Thoracic aorta (tissue), 2 donors: ENCODE results near the gene DTD1. TPM values are rescaled to one million over a fixed set of nuclear protein-coding genes. Genes with fewer than 3 reads are reported as not detected.
"Not testable (repeated sequence)": the region's sequence is repeated elsewhere in the genome, so short reads cannot be mapped to it uniquely, and the experiment has no call there.

Experiments used
- ATAC-seq: fragments of 150-250 bp; one replicate; pipeline ENCODE4 v1.8.0; 2017; ENCODE audit warnings: low read depth; ENCODE audit not compliant: insufficient number of reproducible peaks, low FRiP score
- DNase-seq: peaks from one replicate; pipeline ENCODE4 v3.0.0-alpha.2; 2020; ENCODE audit warnings: low spot score
- H3K27ac ChIP-seq, 2 donors: fragments of 200-600 bp; sonication (generic); 1 replicate in 1 of 2; 2 replicates in 1 of 2; pipeline ENCODE4 v1.5.1; 2016; ENCODE audit warnings: mild to moderate bottlenecking in 2 of 2, moderate library complexity in 2 of 2
- H3K27me3 ChIP-seq: fragments of 200-600 bp; sonication (generic); replicated peaks from 2 replicates; pipeline ENCODE4 v1.6.0; 2016; ENCODE audit warnings: mild to moderate bottlenecking; ENCODE audit not compliant: insufficient read depth
- H3K36me3 ChIP-seq: fragments of 200-600 bp; sonication (generic); one replicate; pipeline ENCODE4 v1.5.1; 2016
- H3K4me1 ChIP-seq, 2 donors: fragments of 200-600 bp; sonication (generic); 1 replicate in 1 of 2; 2 replicates in 1 of 2; pipeline versions ENCODE4 v1.5.1 to v1.6.0; 2016; ENCODE audit warnings: low read depth in 2 of 2, mild to moderate bottlenecking in 1 of 2; ENCODE audit not compliant: control insufficient read depth in 1 of 2
- H3K4me3 ChIP-seq: fragments of 200-600 bp; sonication (generic); 2 replicates; pipeline ENCODE4 v1.5.1; 2016; ENCODE audit warnings: mild to moderate bottlenecking
- H3K9me3 ChIP-seq: fragments of 200-600 bp; sonication (generic); 2 replicates; pipeline ENCODE4 v1.5.1; 2016
- CTCF ChIP-seq: fragments of 200-600 bp; sonication (generic); IDR thresholded peaks from one replicate; pipeline ENCODE4 v1.5.1; 2019; ENCODE audit warnings: antibody characterized with exemption
- total RNA-seq, 2 donors: library from RNA; depleted of rRNA; stranded (reverse); fragments of >200 nt; gene quantifications; one replicate each; pipeline versions ENCODE4 v1.1.0 to v1.2.3, GENCODE V29; 2016

DTD1 gene
- total RNA-seq, 2 donors from 2014 or later = 29.6 to 36.9 TPM

- H3K4me1 ChIP-seq = no peaks in the 10 kb centered on the region
- no peaks in the 10 kb centered on the region for H3K36me3 ChIP-seq
- H3K27ac ChIP-seq = no peak overlapping the region
- no peaks in the 10 kb centered on the region for H3K27me3 ChIP-seq
- DNase-seq (no peak), ATAC-seq (no peak)
- H3K4me3 ChIP-seq = no peak overlapping the region
- no peaks in the 10 kb centered on the region for H3K9me3 ChIP-seq
- no peak for TF ChIP-seq CTCF
These were observed 192.7 kb downstream of the DTD1 start for GRCh38 chr20:18780385-18781130.

- no peak for DNase-seq
- Histone ChIP-seq H3K27me3 (no peaks in the 10 kb centered on the region), H3K9me3 (no peaks in the 10 kb centered on the region), H3K4me1 (no peaks in the 10 kb centered on the region), H3K4me3 (no peak overlapping the region), H3K27ac (no peak overlapping the region), H3K36me3 (no peaks in the 10 kb centered on the region)
- ATAC-seq = no peak
- TF ChIP-seq CTCF = no peak
These were observed 193.7 kb downstream of the DTD1 start for GRCh38 chr20:18781509-18781908.

GRCh38 chr20:18783385-18783959 lies 195.6 kb downstream of the DTD1 start:
- DNase-seq (no peak), ATAC-seq (no peak)
- no peak overlapping the region for H3K4me3 ChIP-seq
- H3K9me3 ChIP-seq = no peaks in the 10 kb centered on the region
- H3K27ac ChIP-seq = no peak overlapping the region
- no peaks in the 10 kb centered on the region for H3K4me1 ChIP-seq
- no peaks in the 10 kb centered on the region for H3K27me3 ChIP-seq
- TF ChIP-seq CTCF = no peak
- H3K36me3 ChIP-seq = no peaks in the 10 kb centered on the region

- not testable (repeated sequence) for H3K36me3 ChIP-seq, DNase-seq, H3K27me3 ChIP-seq, H3K27ac ChIP-seq, H3K9me3 ChIP-seq, H3K4me3 ChIP-seq, ATAC-seq, H3K4me1 ChIP-seq
These were observed 199.2 kb downstream of the DTD1 start for GRCh38 chr20:18787046-18787445.

GRCh38 chr20:18788021-18788420 lies 200.2 kb downstream of the DTD1 start:
- ATAC-seq (no peak), DNase-seq (no peak)
- H3K27ac ChIP-seq = no peak overlapping the region
- H3K4me1 ChIP-seq = no peaks in the 10 kb centered on the region
- no peaks in the 10 kb centered on the region for H3K27me3 ChIP-seq
- H3K4me3 ChIP-seq = no peak overlapping the region
- H3K9me3 ChIP-seq = no peaks in the 10 kb centered on the region
- no peaks in the 10 kb centered on the region for H3K36me3 ChIP-seq
- no peak for TF ChIP-seq CTCF
